Spinal cord (tissue), 10 donors: ENCODE measurements around the gene SPC25. TPM values are rescaled to one million over a fixed set of nuclear protein-coding genes. Genes with fewer than 3 reads are reported as not detected.
"Not testable (repeated sequence)": the region's sequence is repeated elsewhere in the genome, so short reads cannot be mapped to it uniquely, and the experiment has no call there.

Source experiments
- DNase-seq, 6 donors: peaks; one replicate each; pipeline versions ENCODE4 v3.0.0 to v3.0.0-alpha.2; 2013 to 2015; ENCODE audit warnings: low spot score in 6 of 6, low read depth in 4 of 6
- H3K27ac ChIP-seq: one replicate; pipeline ENCODE4 v1.5.1; 2013; ENCODE audit warnings: low read depth, low read length, control low read depth
- H3K27me3 ChIP-seq: one replicate; pipeline ENCODE4 v1.6.1; 2013; ENCODE audit warnings: low read length; ENCODE audit not compliant: control insufficient read depth, insufficient read depth
- H3K36me3 ChIP-seq: one replicate; pipeline ENCODE4 v1.6.1; 2013; ENCODE audit warnings: low read length; ENCODE audit not compliant: control insufficient read depth, insufficient read depth
- H3K4me1 ChIP-seq: one replicate; pipeline ENCODE4 v1.6.1; 2013; ENCODE audit warnings: low read length; ENCODE audit not compliant: control insufficient read depth, insufficient read depth
- H3K4me3 ChIP-seq: one replicate; pipeline ENCODE4 v1.5.1; 2013; ENCODE audit warnings: low read depth, low read length, control low read depth
- H3K9me3 ChIP-seq: one replicate; pipeline ENCODE4 v1.6.1; 2013; ENCODE audit warnings: low read length; ENCODE audit not compliant: control insufficient read depth, insufficient read depth
- WGBS: methylation state at CpG from one replicate; pipeline ENCODE4 v1.1.5; 2013; ENCODE audit warnings: missing lambda C conversion rate; ENCODE audit not compliant: insufficient coverage; 5-methylcytosine and 5-hydroxymethylcytosine counted together
- long read RNA-seq, 4 donors: transcript quantifications; one replicate each; lab custom pipeline, GENCODE V29; 2026
- polyA plus RNA-seq, 2 donors: library from polyadenylated mRNA; unstranded; fragments of 120-200 nt; gene quantifications; one replicate each; pipeline ENCODE4 v1.2.1, GENCODE V29; 2013; ENCODE audit not compliant: insufficient read length in 2 of 2
- total RNA-seq, 2 donors: library from RNA; depleted of rRNA in 1 of 2; stranded (reverse); fragments of 120-200 nt in 1 of 2; fragments of >200 nt in 1 of 2; gene quantifications; one replicate each; pipeline versions ENCODE4 v1.2.3 to v1.2.4, GENCODE V29; 2013 to 2014
- donor health status: healthy.

Gene SPC25
- total RNA-seq, result 1 to 10 TPM; 6.9 to 9.4 TPM
- polyA plus RNA-seq, result 10 to 100 TPM; 10.3 to 10.4 TPM
- long read RNA-seq, donor 1, transcript SPC25-201 (7 exons, 1,354 nt), result major isoform, 8 of 8 reads
- long read RNA-seq, donor 1, partial matches to known transcripts, result 0 of 8 reads
- long read RNA-seq, donor 1, other reads (novel, unspliced or antisense), result 0 of 8 reads
- long read RNA-seq, donor 2, result 0 reads
- long read RNA-seq, donor 3, partial matches to known transcripts, result 0 of 2 reads
- long read RNA-seq, donor 3, other reads (novel, unspliced or antisense), result 0 of 2 reads
- long read RNA-seq, donor 4, transcript SPC25-201 (7 exons, 1,354 nt), result major isoform, 14 of 23 reads
- long read RNA-seq, donor 4, partial matches to known transcripts, result 9 of 23 reads
- long read RNA-seq, donor 4, other reads (novel, unspliced or antisense), result 0 of 23 reads

GRCh38 chr2:168890006-168890782 is at the start of gene SPC25:
SPC25 (minus strand) TSS chr2:168890430; CDS start chr2:168889519, 911 bp downstream.
- peaks cover 4% of the 10 kb centered on the region for H3K4me1 ChIP-seq
- WGBS, result under 1% methylated on average over 32 of the region's 38 CpGs
- H3K36me3 ChIP-seq, result peaks cover 3% of the 10 kb centered on the region
- H3K4me3 ChIP-seq, result peak within 1 kb of the TSS; percentile 79
- peak; percentile 77 to 98 (median 90) for DNase-seq
- no peak within 1 kb of the TSS for H3K27ac ChIP-seq
- H3K27me3 ChIP-seq, result no peaks in the 10 kb centered on the region
- H3K9me3 ChIP-seq, result no peaks in the 10 kb centered on the region

- no CpG with 5 or more reads among the region's 4 CpGs for WGBS
- no peaks in the 10 kb centered on the region for H3K4me1 ChIP-seq
- DNase-seq, result no peak
- no peaks in the 10 kb centered on the region for H3K36me3 ChIP-seq
- H3K27ac ChIP-seq, result no peak overlapping the region
- no peaks in the 10 kb centered on the region for H3K27me3 ChIP-seq
- H3K9me3 ChIP-seq, result no peaks in the 10 kb centered on the region
- H3K4me3 ChIP-seq, result no peak overlapping the region
Observed at GRCh38 chr2:168939918-168940317, 49.7 kb upstream of the SPC25 start.

GRCh38 chr2:168939061-168939460 is 48.8 kb upstream of the SPC25 start:
- Histone ChIP-seq H3K36me3 (no peaks in the 10 kb centered on the region), H3K27ac (no peak overlapping the region), H3K4me3 (no peak overlapping the region), H3K27me3 (no peaks in the 10 kb centered on the region), H3K4me1 (no peaks in the 10 kb centered on the region), H3K9me3 (no peaks in the 10 kb centered on the region)
- DNase-seq, result no peak
- no CpG with 5 or more reads among the region's 1 CpG for WGBS

GRCh38 chr2:168935810-168936581 is 45.8 kb upstream of the SPC25 start:
- H3K27me3 ChIP-seq, result no peaks in the 10 kb centered on the region
- H3K4me3 ChIP-seq, result no peak overlapping the region
- H3K4me1 ChIP-seq, result no peaks in the 10 kb centered on the region
- no peak overlapping the region for H3K27ac ChIP-seq
- no peak for DNase-seq
- H3K9me3 ChIP-seq, result no peaks in the 10 kb centered on the region
- WGBS, result 76% methylated on average over 7 of the region's 14 CpGs
- H3K36me3 ChIP-seq, result no peaks in the 10 kb centered on the region

- Histone ChIP-seq H3K4me1 (no peaks in the 10 kb centered on the region), H3K27ac (no peak overlapping the region), H3K9me3 (no peaks in the 10 kb centered on the region), H3K27me3 (no peaks in the 10 kb centered on the region), H3K36me3 (no peaks in the 10 kb centered on the region), H3K4me3 (no peak overlapping the region)
- DNase-seq, result no peak
- 83% methylated on average over 2 of the region's 2 CpGs for WGBS
Observed at GRCh38 chr2:168934826-168935225, 44.6 kb upstream of the SPC25 start.

GRCh38 chr2:168932174-168932573 is 41.9 kb upstream of the SPC25 start:
- H3K27ac ChIP-seq, DNase-seq, H3K4me1 ChIP-seq, H3K36me3 ChIP-seq, H3K27me3 ChIP-seq, H3K9me3 ChIP-seq, H3K4me3 ChIP-seq: not testable (repeated sequence)
- WGBS, result 100% methylated on average over 2 of the region's 4 CpGs

- no CpG with 5 or more reads among the region's 1 CpG for WGBS
- Histone ChIP-seq H3K4me3 (no peak overlapping the region), H3K27me3 (no peaks in the 10 kb centered on the region), H3K36me3 (no peaks in the 10 kb centered on the region), H3K4me1 (no peaks in the 10 kb centered on the region), H3K9me3 (no peaks in the 10 kb centered on the region), H3K27ac (no peak overlapping the region)
- DNase-seq, result no peak
Observed at GRCh38 chr2:168930242-168930641, 40.0 kb upstream of the SPC25 start.

GRCh38 chr2:168929031-168929430 is 38.8 kb upstream of the SPC25 start:
- no peak overlapping the region for H3K27ac ChIP-seq

GRCh38 chr2:168928113-168928831 is 38.0 kb upstream of the SPC25 start:
- 85% methylated on average over 2 of the region's 3 CpGs for WGBS
- H3K36me3 ChIP-seq, result no peaks in the 10 kb centered on the region
- H3K9me3 ChIP-seq, result no peaks in the 10 kb centered on the region
- H3K4me3 ChIP-seq, result no peak overlapping the region
- no peak for DNase-seq
- no peaks in the 10 kb centered on the region for H3K4me1 ChIP-seq
- H3K27me3 ChIP-seq, result no peaks in the 10 kb centered on the region
- no peak overlapping the region for H3K27ac ChIP-seq

More at GRCh38 chr2:168929031-168929430, 38.8 kb upstream of the SPC25 start:
- 100% methylated on average over 1 of the region's 3 CpGs for WGBS
- no peak for DNase-seq
- Histone ChIP-seq H3K27me3 (no peaks in the 10 kb centered on the region), H3K9me3 (no peaks in the 10 kb centered on the region), H3K4me3 (no peak overlapping the region), H3K4me1 (no peaks in the 10 kb centered on the region), H3K36me3 (no peaks in the 10 kb centered on the region)
